ENCODE results near the gene NTM. TPM values are rescaled to one million over a fixed set of nuclear protein-coding genes. Genes with fewer than 3 reads are reported as not detected.

The NTM gene
- total RNA-seq, 1 donor from 2014 or later, result 4.3 TPM

GRCh38 chr11:131945706-131946105, 575.3 kb downstream of the NTM start:
- no peak for TF ChIP-seq CTCF (IDR thresholded peaks at IDR 0.05; ENCODE audit: unreplicated experiment)
- Mint-ChIP-seq H3K27ac (no peak overlapping the region), H3K27me3 (peaks cover 28% of the 10 kb centered on the region), H3K4me1 (ENCODE audit: low read depth) (no peaks in the 10 kb centered on the region), H3K4me3 (ENCODE audit: low read depth) (no peak overlapping the region), H3K36me3 (ENCODE audit: insufficient read depth) (no peaks in the 10 kb centered on the region), H3K9me3 (ENCODE audit: low read depth) (no peaks in the 10 kb centered on the region)
- no peak for DNase-seq (ENCODE audit: low spot score, unreplicated experiment)

- Mint-ChIP-seq H3K36me3 (ENCODE audit: insufficient read depth) (no peaks in the 10 kb centered on the region), H3K4me3 (ENCODE audit: low read depth) (no peak overlapping the region), H3K27me3 (peaks cover 26% of the 10 kb centered on the region), H3K9me3 (ENCODE audit: low read depth) (no peaks in the 10 kb centered on the region), H3K27ac (no peak overlapping the region), H3K4me1 (ENCODE audit: low read depth) (no peaks in the 10 kb centered on the region)
- DNase-seq (ENCODE audit: low spot score, unreplicated experiment), result no peak
- no peak for TF ChIP-seq CTCF (IDR thresholded peaks at IDR 0.05; ENCODE audit: unreplicated experiment)
These were observed 577.1 kb downstream of the NTM start for GRCh38 chr11:131947511-131947910.

- Mint-ChIP-seq H3K36me3 (ENCODE audit: insufficient read depth) (no peaks in the 10 kb centered on the region), H3K27me3 (peaks cover 14% of the 10 kb centered on the region), H3K9me3 (ENCODE audit: low read depth) (no peaks in the 10 kb centered on the region)
These were observed 580.7 kb downstream of the NTM start for GRCh38 chr11:131951121-131951520.

GRCh38 chr11:131954146-131954545, 583.7 kb downstream of the NTM start:
- Mint-ChIP-seq H3K4me3 (ENCODE audit: low read depth) (no peak overlapping the region), H3K4me1 (ENCODE audit: low read depth) (peaks cover 6% of the 10 kb centered on the region), H3K36me3 (ENCODE audit: insufficient read depth) (no peaks in the 10 kb centered on the region), H3K27ac (peak overlapping the region; percentile 25), H3K27me3 (peaks cover 22% of the 10 kb centered on the region), H3K9me3 (ENCODE audit: low read depth) (peaks cover 4% of the 10 kb centered on the region)
- TF ChIP-seq CTCF (IDR thresholded peaks at IDR 0.05; ENCODE audit: unreplicated experiment), result no peak
- no peak for DNase-seq (ENCODE audit: low spot score, unreplicated experiment)

More at GRCh38 chr11:131951121-131951520, 580.7 kb downstream of the NTM start:
- no peak overlapping the region for H3K27ac Mint-ChIP-seq
- no peak for TF ChIP-seq CTCF (IDR thresholded peaks at IDR 0.05; ENCODE audit: unreplicated experiment)
- no peak overlapping the region for H3K4me3 Mint-ChIP-seq (ENCODE audit: low read depth)
- no peak for DNase-seq (ENCODE audit: low spot score, unreplicated experiment)
- H3K4me1 Mint-ChIP-seq (ENCODE audit: low read depth), result peaks cover 5% of the 10 kb centered on the region

- Mint-ChIP-seq H3K4me3 (ENCODE audit: low read depth) (no peak overlapping the region), H3K9me3 (ENCODE audit: low read depth) (peaks cover 4% of the 10 kb centered on the region), H3K27me3 (peaks cover 28% of the 10 kb centered on the region), H3K27ac (peak overlapping the region; percentile 71), H3K36me3 (ENCODE audit: insufficient read depth) (no peaks in the 10 kb centered on the region), H3K4me1 (ENCODE audit: low read depth) (peaks cover 6% of the 10 kb centered on the region)
- no peak for DNase-seq (ENCODE audit: low spot score, unreplicated experiment)
- TF ChIP-seq CTCF (IDR thresholded peaks at IDR 0.05; ENCODE audit: unreplicated experiment), result no peak
These were observed 585.5 kb downstream of the NTM start for GRCh38 chr11:131955904-131956303.
